Nephron progenitor cell (in vitro differentiated cells): Measurements from ENCODE around the gene RADIL.
A peak's percentile ranks its signal among the peaks of the same experiment; 100 is the strongest.

Experiments
- DNase-seq: peaks from one replicate; pipeline ENCODE4 v3.0.0; 2021
- H3K27ac Mint-ChIP-seq: 2 replicates; pipeline ENCODE4 v1.8.0; 2021; ENCODE audit warnings: mild to moderate bottlenecking, moderate library complexity, mixed read lengths
- H3K27me3 Mint-ChIP-seq: 2 replicates; pipeline ENCODE4 v1.8.0; 2021; ENCODE audit warnings: mild to moderate bottlenecking, low read depth, mixed read lengths; ENCODE audit not compliant: poor library complexity
- H3K36me3 Mint-ChIP-seq: 2 replicates; pipeline ENCODE4 v1.8.0; 2021; ENCODE audit warnings: low read depth, mixed read lengths
- H3K4me1 Mint-ChIP-seq: 2 replicates; pipeline ENCODE4 v1.8.0; 2021; ENCODE audit warnings: mixed read lengths
- H3K4me3 Mint-ChIP-seq: 2 replicates; pipeline ENCODE4 v1.8.0; 2021; ENCODE audit warnings: mild to moderate bottlenecking, moderate library complexity, mixed read lengths
- H3K9me3 Mint-ChIP-seq: 2 replicates; pipeline ENCODE4 v1.8.0; 2021; ENCODE audit warnings: mild to moderate bottlenecking, moderate library complexity, mixed read lengths
- CTCF ChIP-seq: fragments of 200-600 bp; sonication (generic); IDR thresholded peaks from 2 replicates; pipeline ENCODE4 v1.5.0; 2021; ENCODE audit warnings: antibody characterized with exemption

The RADIL gene

GRCh38 chr7:4808026-4808425 is 75.5 kb downstream of the RADIL start:
- H3K27ac Mint-ChIP-seq: no peak overlapping the region
- no peak for DNase-seq
- peaks cover 31% of the 10 kb centered on the region for H3K4me1 Mint-ChIP-seq
- peaks cover 11% of the 10 kb centered on the region for H3K36me3 Mint-ChIP-seq
- TF ChIP-seq CTCF: no peak
- H3K9me3 Mint-ChIP-seq: peaks cover 6% of the 10 kb centered on the region
- peaks cover 10% of the 10 kb centered on the region for H3K27me3 Mint-ChIP-seq
- H3K4me3 Mint-ChIP-seq: no peak overlapping the region

- Mint-ChIP-seq H3K4me1 (peaks cover 31% of the 10 kb centered on the region), H3K4me3 (no peak overlapping the region), H3K9me3 (peaks cover 2% of the 10 kb centered on the region), H3K36me3 (peaks cover 7% of the 10 kb centered on the region), H3K27me3 (peaks cover 10% of the 10 kb centered on the region), H3K27ac (no peak overlapping the region)
- no peak for TF ChIP-seq CTCF
- no peak for DNase-seq
Observed at GRCh38 chr7:4807598-4808016, 75.9 kb downstream of the RADIL start.

GRCh38 chr7:4806983-4807597 is 76.4 kb downstream of the RADIL start:
- Mint-ChIP-seq H3K27me3 (peaks cover 10% of the 10 kb centered on the region), H3K4me3 (peak overlapping the region; percentile 54), H3K9me3 (no peaks in the 10 kb centered on the region), H3K27ac (peak overlapping the region; percentile 44), H3K36me3 (peaks cover 4% of the 10 kb centered on the region), H3K4me1 (peaks cover 31% of the 10 kb centered on the region)
- no peak for TF ChIP-seq CTCF
- no peak for DNase-seq

- TF ChIP-seq CTCF: no peak
- peaks cover 10% of the 10 kb centered on the region for H3K27me3 Mint-ChIP-seq
- no peak overlapping the region for H3K27ac Mint-ChIP-seq
- peaks cover 4% of the 10 kb centered on the region for H3K36me3 Mint-ChIP-seq
- H3K4me1 Mint-ChIP-seq: peaks cover 36% of the 10 kb centered on the region
- no peak for DNase-seq
- no peak overlapping the region for H3K4me3 Mint-ChIP-seq
- no peaks in the 10 kb centered on the region for H3K9me3 Mint-ChIP-seq
Observed at GRCh38 chr7:4805984-4806300, 77.6 kb downstream of the RADIL start.

- Mint-ChIP-seq H3K27ac (no peak overlapping the region), H3K27me3 (peaks cover 8% of the 10 kb centered on the region), H3K36me3 (peaks cover 2% of the 10 kb centered on the region), H3K4me3 (no peak overlapping the region), H3K4me1 (peaks cover 38% of the 10 kb centered on the region), H3K9me3 (no peaks in the 10 kb centered on the region)
- no peak for TF ChIP-seq CTCF
- no peak for DNase-seq
Observed at GRCh38 chr7:4805110-4805983, 78.2 kb downstream of the RADIL start.
